Right lobe of liver (tissue), 4 donors: ENCODE data around the gene CLDN22.

Source experiments
- POLR2A ChIP-seq: fragments of 450-650 bp; IDR thresholded peaks from one replicate; pipeline ENCODE4 v1.6.1; 2017; ENCODE audit warnings: antibody characterized with exemption, mild to moderate bottlenecking
- TF ChIP-seq, protein P1 (sequence below), 4 donors: fragments of 200-600 bp in 3 of 4; fragments of 450-650 bp in 1 of 4; IDR thresholded peaks; one replicate each; pipeline versions ENCODE4 v1.5.1 to v1.8.0; 2016 to 2022; ENCODE audit warnings: antibody characterized with exemption in 4 of 4, mild to moderate bottlenecking in 2 of 4
- donor health status: DM: no; HTN: no; CAD: no.
- donor health status: DM: no; HTN: no; CAD: no.
- donor health status: DM: no; HTN: yes; CAD: no.

DNA sequence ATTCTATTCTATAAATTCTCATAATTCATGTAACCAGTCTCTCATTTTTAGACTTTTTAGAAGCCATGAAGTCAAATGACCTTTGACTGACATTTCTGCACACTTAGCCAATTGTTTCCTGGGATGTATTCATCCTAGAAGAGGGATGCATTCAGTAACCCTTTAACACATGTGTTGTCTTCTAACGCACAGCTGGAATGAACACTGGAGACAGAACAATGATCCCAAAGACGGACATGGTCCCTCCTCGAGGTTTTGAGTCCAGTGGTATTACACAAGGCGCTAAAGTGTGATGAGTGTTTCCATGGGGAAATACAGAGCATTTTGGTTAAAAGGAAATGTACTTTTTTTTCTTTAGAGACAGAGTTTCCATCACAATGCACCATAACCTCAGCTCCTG, 42.0 kb upstream of the CLDN22 start:
- TF ChIP-seq, protein P1, sequence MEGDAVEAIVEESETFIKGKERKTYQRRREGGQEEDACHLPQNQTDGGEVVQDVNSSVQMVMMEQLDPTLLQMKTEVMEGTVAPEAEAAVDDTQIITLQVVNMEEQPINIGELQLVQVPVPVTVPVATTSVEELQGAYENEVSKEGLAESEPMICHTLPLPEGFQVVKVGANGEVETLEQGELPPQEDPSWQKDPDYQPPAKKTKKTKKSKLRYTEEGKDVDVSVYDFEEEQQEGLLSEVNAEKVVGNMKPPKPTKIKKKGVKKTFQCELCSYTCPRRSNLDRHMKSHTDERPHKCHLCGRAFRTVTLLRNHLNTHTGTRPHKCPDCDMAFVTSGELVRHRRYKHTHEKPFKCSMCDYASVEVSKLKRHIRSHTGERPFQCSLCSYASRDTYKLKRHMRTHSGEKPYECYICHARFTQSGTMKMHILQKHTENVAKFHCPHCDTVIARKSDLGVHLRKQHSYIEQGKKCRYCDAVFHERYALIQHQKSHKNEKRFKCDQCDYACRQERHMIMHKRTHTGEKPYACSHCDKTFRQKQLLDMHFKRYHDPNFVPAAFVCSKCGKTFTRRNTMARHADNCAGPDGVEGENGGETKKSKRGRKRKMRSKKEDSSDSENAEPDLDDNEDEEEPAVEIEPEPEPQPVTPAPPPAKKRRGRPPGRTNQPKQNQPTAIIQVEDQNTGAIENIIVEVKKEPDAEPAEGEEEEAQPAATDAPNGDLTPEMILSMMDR (IDR thresholded peaks at IDR 0.05), result no peak
- TF ChIP-seq POLR2A, result no peak
